Bronchial epithelial cell (primary cell): Measurements from ENCODE around the gene PI4KA. TPM values are rescaled to one million over a fixed set of nuclear protein-coding genes. Genes with fewer than 3 reads are reported as not detected.

Experiments used
- DNase-seq: peaks from one replicate; pipeline ENCODE4 v3.0.0-alpha.2; 2010; ENCODE audit warnings: low read depth
- FAIRE-seq: peaks from 2 replicates; lab custom pipeline; 2011; peaks lifted over from hg19 to GRCh38; lab: Jason Lieb, UNC
- H3K27me3 ChIP-seq: 2 replicates; pipeline ENCODE4 v1.5.1; 2011; ENCODE audit warnings: low read length; ENCODE audit not compliant: control insufficient read depth, insufficient read depth
- H3K36me3 ChIP-seq: 2 replicates; pipeline ENCODE4 v1.5.1; 2011; ENCODE audit warnings: low read length; ENCODE audit not compliant: control insufficient read depth, insufficient read depth
- H3K4me3 ChIP-seq: 2 replicates; pipeline ENCODE4 v1.5.1; 2011; ENCODE audit warnings: mild to moderate bottlenecking, low read depth, low read length, control low read depth
- CTCF ChIP-seq: IDR thresholded peaks from 2 replicates; pipeline ENCODE4 v1.5.1; 2011; ENCODE audit warnings: mild to moderate bottlenecking, moderate library complexity, low read length, control low read depth, inconsistent platforms; ENCODE audit not compliant: insufficient read depth, severe bottlenecking
- total RNA-seq: library from RNA; depleted of rRNA; stranded (reverse); fragments of >200 nt; gene quantifications from 2 replicates; pipeline ENCODE4 v1.2.1, GENCODE V29; 2014

PI4KA gene
- total RNA-seq, 1 donor from 2014 or later, result 9.5 TPM

GRCh38 chr22:20811971-20812660 lies 46.5 kb downstream of the PI4KA start:
- Histone ChIP-seq H3K27me3 (no peaks in the 10 kb centered on the region), H3K4me3 (no peak overlapping the region), H3K36me3 (peaks cover 15% of the 10 kb centered on the region)
- no peak for TF ChIP-seq CTCF
- DNase-seq (no peak), FAIRE-seq (no peak)

GRCh38 chr22:20811171-20811570 lies 47.4 kb downstream of the PI4KA start:
- no peak for TF ChIP-seq CTCF
- no peak overlapping the region for H3K4me3 ChIP-seq
- DNase-seq (no peak), FAIRE-seq (no peak)
- peaks cover 13% of the 10 kb centered on the region for H3K36me3 ChIP-seq
- H3K27me3 ChIP-seq, result no peaks in the 10 kb centered on the region

GRCh38 chr22:20810645-20811044 lies 48.0 kb downstream of the PI4KA start:
- FAIRE-seq, result peak; percentile 55
- TF ChIP-seq CTCF, result no peak
- Histone ChIP-seq H3K4me3 (no peak overlapping the region), H3K36me3 (peaks cover 13% of the 10 kb centered on the region), H3K27me3 (no peaks in the 10 kb centered on the region)
- DNase-seq, result no peak

- FAIRE-seq, result no peak
- DNase-seq, result no peak
- Histone ChIP-seq H3K4me3 (no peak overlapping the region), H3K27me3 (no peaks in the 10 kb centered on the region), H3K36me3 (peaks cover 17% of the 10 kb centered on the region)
- TF ChIP-seq CTCF, result no peak
Observed at GRCh38 chr22:20809538-20810185, 48.9 kb downstream of the PI4KA start.

GRCh38 chr22:20808844-20809243 lies 49.8 kb downstream of the PI4KA start:
- no peaks in the 10 kb centered on the region for H3K27me3 ChIP-seq
- FAIRE-seq (no peak), DNase-seq (no peak)
- TF ChIP-seq CTCF, result no peak
- H3K36me3 ChIP-seq, result peaks cover 19% of the 10 kb centered on the region
- H3K4me3 ChIP-seq, result no peak overlapping the region

GRCh38 chr22:20807315-20807752 lies 51.3 kb downstream of the PI4KA start:
- peak; percentile 80 for DNase-seq
- H3K4me3 ChIP-seq, result no peak overlapping the region
- TF ChIP-seq CTCF, result no peak
- H3K27me3 ChIP-seq, result no peaks in the 10 kb centered on the region
- H3K36me3 ChIP-seq, result peaks cover 26% of the 10 kb centered on the region
- FAIRE-seq, result peak; percentile 92
